IPS-18c (cell line): ENCODE data around the gene EIF3D.

Experiments used
- H3K4me3 ChIP-seq: 2 replicates; pipeline ENCODE4 v1.7.0; 2013; ENCODE audit warnings: low read depth, mild to moderate bottlenecking, low read length, moderate library complexity; ENCODE audit not compliant: insufficient read depth
- H3K9me3 ChIP-seq: one replicate; pipeline ENCODE4 v1.6.1; 2013; ENCODE audit warnings: mild to moderate bottlenecking, low read length, moderate library complexity; ENCODE audit not compliant: control insufficient read depth, insufficient read depth

EIF3D gene

DNA sequence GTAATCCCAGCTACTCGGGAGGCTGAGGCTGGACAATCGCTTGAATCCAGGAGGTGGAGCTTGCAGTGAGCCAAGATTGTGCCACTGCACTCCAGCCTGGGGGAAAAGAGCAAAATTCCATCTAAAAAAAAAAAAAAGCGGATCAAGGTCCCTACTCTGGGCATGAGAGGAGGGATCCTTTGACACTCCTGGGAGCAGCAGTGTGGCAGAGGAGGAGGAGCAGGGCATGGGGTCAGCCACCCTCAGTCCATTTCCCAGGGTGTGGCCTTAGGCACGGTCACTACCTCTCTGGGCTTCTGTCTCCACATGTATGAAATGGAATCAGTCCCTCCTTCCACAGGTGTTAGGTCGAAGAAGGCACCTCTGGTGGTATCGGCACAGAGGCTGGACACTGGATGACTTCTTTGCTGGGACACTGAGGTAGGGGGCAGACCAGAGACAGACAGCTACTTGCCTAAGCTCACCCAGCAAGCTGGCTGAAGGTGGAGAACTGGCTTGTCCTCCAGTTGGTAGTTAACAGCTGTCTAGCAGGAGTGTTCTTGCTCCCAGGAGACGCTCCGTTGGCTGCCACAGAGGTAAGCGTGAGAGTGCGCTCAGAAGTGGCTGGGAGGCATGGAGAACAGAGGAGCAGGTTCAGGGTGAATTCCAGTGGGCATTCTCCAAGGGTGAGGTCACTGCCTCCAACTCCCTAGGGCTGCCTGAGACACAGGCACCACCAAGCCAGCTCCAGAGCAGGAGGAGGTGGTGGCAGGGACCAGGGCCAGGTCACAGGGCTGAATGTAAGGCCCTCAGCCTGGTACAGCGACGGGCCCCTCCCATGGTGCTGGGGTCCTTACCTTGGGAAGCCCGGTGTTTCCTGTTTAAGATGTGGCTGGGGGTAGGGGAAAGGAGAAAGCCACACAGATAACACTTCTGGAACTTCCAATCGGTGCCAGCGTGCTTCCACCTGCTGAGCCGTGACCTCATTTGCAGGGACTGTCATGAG is 67.0 kb downstream of the EIF3D start:
- Histone ChIP-seq H3K9me3 (peaks cover 2% of the 10 kb centered on the region), H3K4me3 (no peak overlapping the region)
